SK-N-SH (cell line): ENCODE results near the gene WDR47. TPM values are rescaled to one million over a fixed set of nuclear protein-coding genes. Genes with fewer than 3 reads are reported as not detected.
A peak's percentile ranks its signal among the peaks of the same experiment; 100 is the strongest.

Experiments used
- CTCF ChIA-PET: fragments of 300-600, 350-600 bp; formaldehyde crosslinking; extraction: SDS; loops from one replicate; lab custom pipeline; 2021; lab: Yijun Ruan, JAX
- POLR2A ChIA-PET: fragments of 350-600 bp; sonication (Branson Sonifier 250); formaldehyde crosslinking; extraction: SDS; loops from one replicate; lab custom pipeline; 2020; ENCODE audit warnings: antibody characterized with exemption, inconsistent platforms; lab: Yijun Ruan, JAX
- DNase-seq: peaks from one replicate; pipeline ENCODE4 v3.0.0; 2012
- H2AFZ ChIP-seq: fragments of 200-600 bp; sonication (generic); 2 replicates; pipeline ENCODE4 v1.8.1; 2016; ENCODE audit warnings: antibody characterized with exemption, mild to moderate bottlenecking, low read depth
- H3F3A ChIP-seq: fragments of 200-600 bp; sonication (generic); replicated peaks from 2 replicates; pipeline ENCODE3; 2016; ENCODE audit warnings: antibody characterized with exemption, mild to moderate bottlenecking; ENCODE audit not compliant: insufficient read depth
- H3K27ac ChIP-seq, 2 experiments: fragments of 200-500 bp in 1 of 2; fragments of 200-600 bp in 1 of 2; sonication (Bioruptor generic) in 1 of 2; sonication (generic), shearing (Covaris generic) in 1 of 2; 2 replicates each; pipeline versions ENCODE4 v1.5.1 to v1.6.1; 2014 to 2016; ENCODE audit warnings: low read depth in 2 of 2, inconsistent platforms in 1 of 2, low read length in 1 of 2, mild to moderate bottlenecking in 1 of 2, mixed read lengths in 1 of 2
- H3K27me3 ChIP-seq: fragments of 200-600 bp; sonication (generic), shearing (Covaris generic); 2 replicates; pipeline ENCODE4 v1.6.1; 2016; ENCODE audit warnings: mixed run types; ENCODE audit not compliant: insufficient read depth
- H3K36me3 ChIP-seq, 2 experiments: fragments of 200-500 bp in 1 of 2; fragments of 200-600 bp in 1 of 2; sonication (Bioruptor generic) in 1 of 2; sonication (generic) in 1 of 2; replicated peaks in 1 of 2; 2 replicates each; pipeline versions ENCODE3 to v1.5.1; 2014 to 2016; ENCODE audit warnings: low read length in 1 of 2, mild to moderate bottlenecking in 1 of 2; ENCODE audit not compliant: insufficient read depth in 2 of 2, control insufficient read depth in 1 of 2
- H3K4me1 ChIP-seq, 2 experiments: fragments of 200-500 bp in 1 of 2; fragments of 200-600 bp in 1 of 2; sonication (Bioruptor generic) in 1 of 2; sonication (generic), shearing (Covaris generic) in 1 of 2; 2 replicates each; pipeline versions ENCODE4 v1.5.1 to v1.6.1; 2014 to 2016; ENCODE audit warnings: low read depth in 1 of 2, low read length in 1 of 2, mixed run types in 1 of 2; ENCODE audit not compliant: insufficient read depth in 2 of 2, control insufficient read depth in 1 of 2
- H3K4me2 ChIP-seq: fragments of 200-600 bp; sonication (generic), shearing (Covaris generic); 2 replicates; pipeline ENCODE4 v1.6.1; 2017; ENCODE audit warnings: mixed run types
- H3K4me3 ChIP-seq, 2 experiments: fragments of 200-500 bp in 1 of 2; fragments of 200-600 bp in 1 of 2; sonication (Bioruptor generic) in 1 of 2; sonication (generic), shearing (Covaris generic) in 1 of 2; 2 replicates each; pipeline versions ENCODE4 v1.5.1 to v1.8.1; 2014 to 2016; ENCODE audit warnings: low read depth in 2 of 2, inconsistent platforms in 1 of 2, low read length in 1 of 2, mild to moderate bottlenecking in 1 of 2, mixed read lengths in 1 of 2, moderate library complexity in 1 of 2
- H3K79me2 ChIP-seq: fragments of 200-600 bp; sonication (generic); 2 replicates; pipeline ENCODE4 v1.8.1; 2017; ENCODE audit warnings: mild to moderate bottlenecking; ENCODE audit not compliant: insufficient read depth
- H3K9ac ChIP-seq: fragments of 200-600 bp; sonication (generic); 2 replicates; pipeline ENCODE4 v1.6.1; 2017; ENCODE audit warnings: mixed run types
- H3K9me2 ChIP-seq: fragments of 200-600 bp; sonication (generic); 2 replicates; pipeline ENCODE4 v1.6.1; 2017; ENCODE audit warnings: mixed run types
- H3K9me3 ChIP-seq: fragments of 200-600 bp; sonication (generic); 2 replicates; pipeline ENCODE4 v1.6.1; 2017; ENCODE audit warnings: mixed run types, mild to moderate bottlenecking, moderate library complexity
- H4K20me1 ChIP-seq: fragments of 200-600 bp; sonication (generic); 2 replicates; pipeline ENCODE4 v1.6.1; 2017; ENCODE audit warnings: mild to moderate bottlenecking, mixed run types; ENCODE audit not compliant: insufficient read depth
- CTCF ChIP-seq: fragments of 200-600 bp; sonication (generic); IDR thresholded peaks from 2 replicates; pipeline ENCODE4 v1.6.1; 2017; ENCODE audit warnings: antibody characterized with exemption, mild to moderate bottlenecking, moderate library complexity
- ELF1 ChIP-seq: IDR thresholded peaks from 2 replicates; pipeline ENCODE4 v1.4.0; 2012
- FOXM1 ChIP-seq: IDR thresholded peaks from 2 replicates; pipeline ENCODE4 v1.4.0; 2012; ENCODE audit warnings: low read depth, mild to moderate bottlenecking
- MXI1 ChIP-seq: IDR thresholded peaks from 2 replicates; pipeline ENCODE4 v1.6.1; 2012; ENCODE audit warnings: mild to moderate bottlenecking, low read depth, low read length, improper control_type of control experiment
- NFIC ChIP-seq: IDR thresholded peaks from 2 replicates; pipeline ENCODE4 v1.4.0; 2012; ENCODE audit warnings: borderline replicate concordance
- RAD21 ChIP-seq: IDR thresholded peaks from 2 replicates; pipeline ENCODE4 v1.6.1; 2012; ENCODE audit warnings: mild to moderate bottlenecking, low read length
- RCOR1 ChIP-seq: fragments of 150-350 bp; IDR thresholded peaks from 2 replicates; pipeline ENCODE4 v1.6.1; 2017; ENCODE audit warnings: antibody characterized with exemption, low read length
- SIN3A ChIP-seq: IDR thresholded peaks from 2 replicates; pipeline ENCODE4 v1.6.1; 2012; ENCODE audit warnings: low read depth, mild to moderate bottlenecking, low read length, moderate library complexity, borderline replicate concordance
- SMC3 ChIP-seq: IDR thresholded peaks from 2 replicates; pipeline ENCODE4 v1.6.1; 2012; ENCODE audit warnings: low read depth, low read length, improper control_type of control experiment
- TAF1 ChIP-seq: IDR thresholded peaks from 2 replicates; pipeline ENCODE4 v1.6.1; 2012; ENCODE audit warnings: low read depth, mild to moderate bottlenecking, low read length, moderate library complexity, borderline replicate concordance
- YY1 ChIP-seq: IDR thresholded peaks from 2 replicates; pipeline ENCODE4 v1.4.0; 2012; ENCODE audit warnings: low read depth, mild to moderate bottlenecking
- WGBS: methylation state at CpG from one replicate; pipeline ENCODE4 v1.1.6; 2017; ENCODE audit warnings: low lambda C conversion rate; 5-methylcytosine and 5-hydroxymethylcytosine counted together
- polyA plus RNA-seq, 3 experiments: library from polyadenylated mRNA; depleted of rRNA; stranded (reverse); fragments of >200 nt; gene quantifications; 2 replicates each; pipeline ENCODE4 v1.2.3, GENCODE V29; 2012
- TF ChIP-seq, protein P1 (sequence below): IDR thresholded peaks from 2 replicates; pipeline ENCODE4 v1.4.0; 2012; ENCODE audit warnings: low read depth, borderline replicate concordance
- TF ChIP-seq, protein P2 (sequence below): fragments of 150-350 bp; IDR thresholded peaks from 2 replicates; pipeline ENCODE4 v1.6.1; 2016; ENCODE audit warnings: mild to moderate bottlenecking, low read depth, low read length
- TF ChIP-seq, protein P3 (sequence below): IDR thresholded peaks from 2 replicates; pipeline ENCODE4 v1.4.0; 2012; ENCODE audit warnings: low read depth

The WDR47 gene
- polyA plus RNA-seq, 1 of the 3 experiments (the other 2 are of a cell fraction), result 7.9 TPM

DNA sequence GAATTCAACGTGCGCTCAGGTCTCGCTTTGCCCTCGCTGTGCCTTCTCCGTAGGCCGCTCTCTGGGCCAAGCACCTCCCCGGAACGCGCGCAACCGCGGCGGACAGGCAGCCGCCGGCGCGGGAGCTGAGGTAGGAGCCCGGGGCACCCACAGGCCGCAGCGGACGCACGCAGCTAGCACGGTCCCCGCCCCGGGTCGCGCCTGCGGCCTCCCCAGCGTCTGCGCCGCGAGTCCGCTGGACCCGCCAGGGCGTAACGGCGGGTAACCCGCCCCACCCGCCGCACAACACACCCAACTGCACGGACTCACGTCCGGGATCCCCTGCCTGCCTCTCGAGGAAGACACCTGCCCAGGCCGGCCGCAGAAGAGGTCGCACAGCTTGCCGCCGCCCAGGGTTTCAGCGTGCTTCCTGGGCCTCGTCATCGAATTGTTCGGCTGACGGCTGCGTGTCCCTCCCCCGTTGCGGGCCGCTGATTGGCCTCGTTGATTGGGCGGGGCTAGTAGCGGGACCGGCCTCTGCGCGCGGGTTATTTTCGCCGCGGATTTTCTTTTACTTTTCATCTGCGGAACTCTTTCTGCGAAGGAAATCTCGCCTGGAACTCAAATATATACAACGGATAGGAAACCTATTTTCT lies 78.7 kb downstream of the WDR47 start, which contains the start of gene CLCC1 (continued):
- peak; percentile 81; the same call in 1 of the 2 replicates for TF ChIP-seq MXI1
- TF ChIP-seq ELF1, result 0 out of 2 replicates have a peak, but pooled peaks have one; percentile 44
- TF ChIP-seq FOXM1, result no peak
- TF ChIP-seq, protein P1, sequence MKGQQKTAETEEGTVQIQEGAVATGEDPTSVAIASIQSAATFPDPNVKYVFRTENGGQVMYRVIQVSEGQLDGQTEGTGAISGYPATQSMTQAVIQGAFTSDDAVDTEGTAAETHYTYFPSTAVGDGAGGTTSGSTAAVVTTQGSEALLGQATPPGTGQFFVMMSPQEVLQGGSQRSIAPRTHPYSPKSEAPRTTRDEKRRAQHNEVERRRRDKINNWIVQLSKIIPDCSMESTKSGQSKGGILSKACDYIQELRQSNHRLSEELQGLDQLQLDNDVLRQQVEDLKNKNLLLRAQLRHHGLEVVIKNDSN, result no peak
- TF ChIP-seq, protein P2, sequence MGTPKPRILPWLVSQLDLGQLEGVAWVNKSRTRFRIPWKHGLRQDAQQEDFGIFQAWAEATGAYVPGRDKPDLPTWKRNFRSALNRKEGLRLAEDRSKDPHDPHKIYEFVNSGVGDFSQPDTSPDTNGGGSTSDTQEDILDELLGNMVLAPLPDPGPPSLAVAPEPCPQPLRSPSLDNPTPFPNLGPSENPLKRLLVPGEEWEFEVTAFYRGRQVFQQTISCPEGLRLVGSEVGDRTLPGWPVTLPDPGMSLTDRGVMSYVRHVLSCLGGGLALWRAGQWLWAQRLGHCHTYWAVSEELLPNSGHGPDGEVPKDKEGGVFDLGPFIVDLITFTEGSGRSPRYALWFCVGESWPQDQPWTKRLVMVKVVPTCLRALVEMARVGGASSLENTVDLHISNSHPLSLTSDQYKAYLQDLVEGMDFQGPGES, result no peak

- Histone ChIP-seq H3K9me3 (no peaks in the 10 kb centered on the region), H3K4me2 (peak overlapping the region; percentile 91), H3K36me3 (peaks cover 0 to 8% of the 10 kb centered on the region in 2 experiments), H3K79me2 (peaks cover 52% of the 10 kb centered on the region), H3K27me3 (no peaks in the 10 kb centered on the region), H4K20me1 (0 out of 2 replicates have a peak, but pooled peaks cover 5% of the 10 kb centered on the region)
- CTCF ChIA-PET, result interaction anchor here (1.0 to 4.0 kb wide), 2 partner anchors 21 to 150 kb away, joined by 3 to 11 read pairs; a partner anchor contains a TSS
- TF ChIP-seq ELF1 (no peak), TAF1 (no peak), SIN3A (no peak), NFIC (no peak), RAD21 (no peak), RCOR1 (no peak), SMC3 (no peak), CTCF (no peak), YY1 (no peak)
- TF ChIP-seq, protein P3, sequence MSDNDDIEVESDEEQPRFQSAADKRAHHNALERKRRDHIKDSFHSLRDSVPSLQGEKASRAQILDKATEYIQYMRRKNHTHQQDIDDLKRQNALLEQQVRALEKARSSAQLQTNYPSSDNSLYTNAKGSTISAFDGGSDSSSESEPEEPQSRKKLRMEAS, result no peak
- TF ChIP-seq, all 33 proteins: peak for 0
- Histone ChIP-seq H3K9ac (peak overlapping the region; percentile 78), H3K4me1 (peaks cover 4 to 6% of the 10 kb centered on the region in 2 experiments; a peak in 3 of 4 replicates), H3K27ac (peak overlapping the region; percentile 71 to 89), H3K4me3 (peak overlapping the region; percentile 62 to 97), H3F3A (no peaks in the 10 kb centered on the region), H2AFZ (peak overlapping the region; percentile 85; the same call in 1 of the 2 replicates), H3K9me2 (no peaks in the 10 kb centered on the region)
- WGBS, result 4% methylated on average over 10 of the region's 12 CpGs
- POLR2A ChIA-PET, result interaction anchor here (0.7 to 1.3 kb wide), 3 partner anchors 12 to 138 kb away, joined by 3 to 4 read pairs (median 3); no protein-coding TSS in a partner anchor
- no peak for DNase-seq
Measured at GRCh38 chr1:108962681-108963051, 79.2 kb downstream of the WDR47 start.
